ENCODE results near the gene CNR2. TPM values are rescaled to one million over a fixed set of nuclear protein-coding genes. Genes with fewer than 3 reads are reported as not detected.
"Not testable (repeated sequence)": the region's sequence is repeated elsewhere in the genome, so short reads cannot be mapped to it uniquely, and the experiment has no call there.

The CNR2 gene
- total RNA-seq, 1 donor from 2014 or later, result not detected

GRCh38 chr1:23906731-23907130, 6.4 kb downstream of the CNR2 start:
- H3K27me3 ChIP-seq (ENCODE audit: control insufficient read depth, insufficient read depth, low read length), result peaks cover 21% of the 10 kb centered on the region
- no peak overlapping the region for H3K4me3 ChIP-seq (ENCODE audit: low read depth, low read length)
- H3K36me3 ChIP-seq (ENCODE audit: control insufficient read depth, insufficient read depth, low read length), result no peaks in the 10 kb centered on the region
- TF ChIP-seq CTCF (IDR thresholded peaks at IDR 0.05; ENCODE audit: insufficient read depth, low read length, poor library complexity, severe bottlenecking), result no peak
- DNase-seq (ENCODE audit: low read depth), result no peak

DNA sequence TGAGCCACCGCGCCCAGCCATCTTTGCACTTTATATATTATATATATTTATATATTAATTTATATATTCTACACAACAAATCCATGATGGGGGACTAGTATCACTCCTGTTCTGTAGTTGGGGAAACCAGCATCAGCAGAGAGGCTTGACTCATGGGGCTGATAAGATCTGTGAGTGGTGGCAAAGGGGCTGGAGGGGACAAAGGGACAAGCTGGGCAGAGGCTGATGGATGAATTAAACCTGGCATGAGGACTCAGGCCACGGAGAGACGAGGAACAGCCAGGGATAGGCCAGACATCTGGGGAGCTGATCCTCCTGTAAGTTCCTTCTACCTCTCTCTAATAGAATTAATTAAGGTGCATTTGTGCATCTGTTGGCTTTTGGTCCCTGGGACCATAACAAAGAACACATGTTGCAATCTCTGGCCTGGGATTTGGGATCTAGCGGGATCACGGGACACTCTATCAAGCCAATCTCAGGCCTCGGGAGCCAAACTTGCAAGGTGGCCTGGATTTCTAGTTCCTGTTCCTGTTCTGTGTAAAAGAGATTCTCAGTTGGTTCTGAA, 7.6 kb downstream of the CNR2 start:
- peaks cover 24% of the 10 kb centered on the region for H3K27me3 ChIP-seq (ENCODE audit: control insufficient read depth, insufficient read depth, low read length)
- DNase-seq (ENCODE audit: low read depth), result no peak
- H3K4me3 ChIP-seq (ENCODE audit: low read depth, low read length), result no peak overlapping the region
- no peak for TF ChIP-seq CTCF (IDR thresholded peaks at IDR 0.05; ENCODE audit: insufficient read depth, low read length, poor library complexity, severe bottlenecking)
- no peaks in the 10 kb centered on the region for H3K36me3 ChIP-seq (ENCODE audit: control insufficient read depth, insufficient read depth, low read length)

- TF ChIP-seq CTCF (IDR thresholded peaks at IDR 0.05; ENCODE audit: insufficient read depth, low read length, poor library complexity, severe bottlenecking), result no peak
- no peak for DNase-seq (ENCODE audit: low read depth)
- Histone ChIP-seq H3K4me3 (ENCODE audit: low read depth, low read length) (no peak overlapping the region), H3K27me3 (ENCODE audit: control insufficient read depth, insufficient read depth, low read length) (peaks cover 24% of the 10 kb centered on the region), H3K36me3 (ENCODE audit: control insufficient read depth, insufficient read depth, low read length) (no peaks in the 10 kb centered on the region)
Measured at GRCh38 chr1:23904748-23905357, 8.3 kb downstream of the CNR2 start.

GRCh38 chr1:23903754-23904153, 9.4 kb downstream of the CNR2 start:
- no peak for TF ChIP-seq CTCF (IDR thresholded peaks at IDR 0.05; ENCODE audit: insufficient read depth, low read length, poor library complexity, severe bottlenecking)
- no peak for DNase-seq (ENCODE audit: low read depth)
- Histone ChIP-seq H3K4me3 (ENCODE audit: low read depth, low read length) (no peak overlapping the region), H3K36me3 (ENCODE audit: control insufficient read depth, insufficient read depth, low read length) (no peaks in the 10 kb centered on the region), H3K27me3 (ENCODE audit: control insufficient read depth, insufficient read depth, low read length) (peaks cover 24% of the 10 kb centered on the region)

DNA sequence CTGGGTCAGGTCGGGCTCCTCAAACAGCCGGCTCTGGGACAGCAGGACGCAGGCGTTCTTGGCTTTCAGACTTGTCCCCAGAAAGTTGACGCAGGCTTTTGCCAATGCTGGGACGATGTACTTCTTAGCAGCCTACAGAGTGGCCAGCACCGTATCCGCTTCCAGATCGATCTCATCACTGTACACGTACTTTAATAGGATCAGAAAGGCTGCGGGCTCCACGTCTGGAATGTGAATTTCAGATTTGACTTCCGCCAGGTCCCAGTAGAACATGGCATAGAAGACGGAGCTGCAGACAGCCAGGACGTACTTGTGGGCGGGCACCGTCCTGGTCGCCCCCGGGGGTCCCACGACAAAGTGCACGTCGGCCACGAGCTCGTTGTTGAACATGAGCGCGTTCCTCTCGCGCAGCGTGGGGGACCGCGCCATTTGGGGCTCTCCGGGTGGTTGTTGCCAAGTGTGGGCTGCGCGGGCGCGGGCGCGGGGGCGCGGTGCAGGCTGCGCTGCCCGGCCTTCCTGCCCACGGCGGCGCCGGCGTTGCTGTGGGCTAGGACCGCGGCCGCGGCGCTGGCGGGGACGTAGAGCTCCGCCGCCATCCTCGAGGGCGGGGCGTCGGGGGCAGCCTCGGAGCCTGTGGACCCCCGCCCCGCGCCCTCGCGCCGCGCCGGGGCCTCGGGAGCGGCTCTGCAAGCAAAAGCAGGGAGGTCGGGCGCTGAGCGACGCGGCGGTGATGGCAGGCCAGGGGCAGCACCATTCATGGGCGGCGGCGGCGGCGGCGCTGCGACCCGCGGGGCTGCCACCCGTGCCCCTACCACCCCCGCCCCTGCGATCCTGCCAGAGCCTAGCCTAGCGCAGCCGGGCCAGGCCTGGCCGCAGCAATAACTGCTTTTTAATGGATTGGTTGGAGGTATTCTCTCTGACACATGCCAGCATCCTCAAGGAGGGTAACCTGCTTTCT, 10.6 kb downstream of the CNR2 start:
- Histone ChIP-seq H3K27me3 (ENCODE audit: control insufficient read depth, insufficient read depth, low read length) (peaks cover 24% of the 10 kb centered on the region), H3K36me3 (ENCODE audit: control insufficient read depth, insufficient read depth, low read length) (no peaks in the 10 kb centered on the region), H3K4me3 (ENCODE audit: low read depth, low read length) (peak overlapping the region; percentile 15)
- TF ChIP-seq CTCF (IDR thresholded peaks at IDR 0.05; ENCODE audit: insufficient read depth, low read length, poor library complexity, severe bottlenecking), result no peak
- DNase-seq (ENCODE audit: low read depth), result no peak

- not testable (repeated sequence) for DNase-seq (ENCODE audit: low read depth); H3K36me3 ChIP-seq (ENCODE audit: control insufficient read depth, insufficient read depth, low read length); H3K4me3 ChIP-seq (ENCODE audit: low read depth, low read length)
- H3K27me3 ChIP-seq (ENCODE audit: control insufficient read depth, insufficient read depth, low read length), result peaks cover 24% of the 10 kb centered on the region
Measured at GRCh38 chr1:23900017-23900416, 13.1 kb downstream of the CNR2 start.
